Liver (tissue), 9 donors: Measurements from ENCODE around the gene ORC2. TPM values are rescaled to one million over a fixed set of nuclear protein-coding genes. Genes with fewer than 3 reads are reported as not detected.

Source experiments
- DNase-seq: peaks from one replicate; pipeline ENCODE4 v3.0.0-alpha.2; 2017; ENCODE audit warnings: low spot score
- H3K27ac ChIP-seq, 2 donors: one replicate each; pipeline ENCODE4 v1.7.0; 2013; ENCODE audit warnings: inconsistent platforms in 2 of 2, low read length in 2 of 2, control low read depth in 1 of 2, low read depth in 1 of 2, mild to moderate bottlenecking in 1 of 2
- H3K27me3 ChIP-seq, 4 donors: one replicate each; pipeline versions ENCODE4 v1.6.1 to v1.7.0; 2013; ENCODE audit warnings: low read length in 3 of 4, inconsistent platforms in 1 of 4, mild to moderate bottlenecking in 1 of 4, moderate library complexity in 1 of 4; ENCODE audit not compliant: control insufficient read depth in 4 of 4, insufficient read depth in 4 of 4
- H3K36me3 ChIP-seq, 4 donors: one replicate each; pipeline versions ENCODE4 v1.6.1 to v1.7.0; 2013; ENCODE audit warnings: low read length in 3 of 4, mild to moderate bottlenecking in 3 of 4, low read depth in 1 of 4, moderate library complexity in 1 of 4; ENCODE audit not compliant: control insufficient read depth in 4 of 4, insufficient read depth in 3 of 4
- H3K4me1 ChIP-seq, 4 donors: one replicate each; pipeline versions ENCODE4 v1.6.1 to v1.7.0; 2013; ENCODE audit warnings: low read length in 3 of 4, mild to moderate bottlenecking in 3 of 4, moderate library complexity in 1 of 4; ENCODE audit not compliant: control insufficient read depth in 4 of 4, insufficient read depth in 4 of 4
- H3K4me3 ChIP-seq, 3 donors: one replicate each; pipeline versions ENCODE4 v1.6.1 to v1.7.0; 2013; ENCODE audit warnings: low read length in 3 of 3, control low read depth in 1 of 3, low read depth in 1 of 3, mild to moderate bottlenecking in 1 of 3
- H3K9ac ChIP-seq, 2 donors: one replicate each; pipeline ENCODE4 v1.7.0; 2013; ENCODE audit warnings: low read length in 2 of 2, mild to moderate bottlenecking in 2 of 2, moderate library complexity in 2 of 2, control low read depth in 1 of 2, low read depth in 1 of 2
- H3K9me3 ChIP-seq, 4 donors: one replicate each; pipeline versions ENCODE4 v1.6.1 to v1.7.0; 2013; ENCODE audit warnings: low read length in 3 of 4; ENCODE audit not compliant: control insufficient read depth in 4 of 4
- EGR1 ChIP-seq, 2 donors: IDR thresholded peaks; 2 replicates each; pipeline ENCODE4 v1.6.1; 2016 to 2018; ENCODE audit warnings: antibody characterized with exemption in 2 of 2, low read depth in 2 of 2
- FOXA1 ChIP-seq: IDR thresholded peaks from 2 replicates; pipeline ENCODE4 v1.6.1; 2016; ENCODE audit warnings: antibody characterized with exemption
- FOXA2 ChIP-seq: IDR thresholded peaks from 2 replicates; pipeline ENCODE4 v1.6.1; 2016; ENCODE audit warnings: antibody characterized with exemption
- GABPA ChIP-seq, 2 donors: IDR thresholded peaks in 1 of 2; conservative IDR thresholded peaks in 1 of 2; 2 replicates each; pipeline ENCODE4 v1.6.1; 2016; ENCODE audit warnings: antibody characterized with exemption in 2 of 2, mild to moderate bottlenecking in 1 of 2, moderate library complexity in 1 of 2
- HNF4G ChIP-seq: IDR thresholded peaks from 2 replicates; pipeline ENCODE4 v1.6.1; 2016; ENCODE audit warnings: antibody characterized with exemption
- JUND ChIP-seq, 2 donors: IDR thresholded peaks; 2 replicates each; pipeline ENCODE4 v1.6.1; 2016; ENCODE audit warnings: antibody characterized with exemption in 2 of 2
- MAX ChIP-seq: IDR thresholded peaks from 2 replicates; pipeline ENCODE4 v1.6.1; 2016; ENCODE audit warnings: antibody characterized with exemption
- NR2F2 ChIP-seq: IDR thresholded peaks from 2 replicates; pipeline ENCODE4 v1.6.1; 2016; ENCODE audit warnings: antibody characterized with exemption
- REST ChIP-seq: IDR thresholded peaks from 2 replicates; pipeline ENCODE4 v1.6.1; 2016; ENCODE audit warnings: antibody characterized with exemption, mild to moderate bottlenecking
- RXRA ChIP-seq, 2 donors: IDR thresholded peaks; 2 replicates each; pipeline ENCODE4 v1.6.1; 2017 to 2018; ENCODE audit warnings: antibody characterized with exemption in 2 of 2, mild to moderate bottlenecking in 1 of 2
- SP1 ChIP-seq: IDR thresholded peaks from 2 replicates; pipeline ENCODE4 v1.6.1; 2018; ENCODE audit warnings: antibody characterized with exemption, mild to moderate bottlenecking
- TAF1 ChIP-seq: conservative IDR thresholded peaks from 2 replicates; pipeline ENCODE4 v1.6.1; 2016; ENCODE audit warnings: antibody characterized with exemption, mild to moderate bottlenecking
- YY1 ChIP-seq: IDR thresholded peaks from 2 replicates; pipeline ENCODE4 v1.6.1; 2016; ENCODE audit warnings: antibody characterized with exemption, mild to moderate bottlenecking
- ZBTB33 ChIP-seq: IDR thresholded peaks from 2 replicates; pipeline ENCODE4 v1.6.1; 2016; ENCODE audit warnings: antibody characterized with exemption
- WGBS: extraction: QIAGEN DNeasy Blood & Tissue Kit; methylation state at CpG from one replicate; pipeline ENCODE4 v1.1.7; 2013; 5-methylcytosine and 5-hydroxymethylcytosine counted together
- polyA plus RNA-seq, 2 donors: library from polyadenylated mRNA; stranded (reverse) in 1 of 2; unstranded in 1 of 2; fragments of 200-250 nt in 1 of 2; fragments of >200 nt in 1 of 2; fragmentation: Nextera tagmentation in 1 of 2; extraction: Ambion mirVana in 1 of 2; gene quantifications; one replicate each; pipeline versions ENCODE4 v1.2.1 to v1.2.3, GENCODE V29; 2013 to 2015
- total RNA-seq, 2 donors: library from RNA; depleted of rRNA; stranded (reverse); fragments of >200 nt; gene quantifications; one replicate each; pipeline ENCODE4 v1.2.3, GENCODE V29; 2014
- TF ChIP-seq, protein P1 (sequence below): IDR thresholded peaks from 2 replicates; pipeline ENCODE4 v1.6.1; 2016; ENCODE audit warnings: antibody characterized with exemption
- donor health status: healthy.
- donor health status: healthy.
- donor health status: healthy.
- donor health status: healthy.
- donor health status: healthy.

The ORC2 gene
- total and polyA plus RNA-seq, 4 donors = 2.0 to 13.2 (median 11.6) TPM

GRCh38 chr2:200929334-200930249, 33.9 kb downstream of the ORC2 start:
- no peak overlapping the region for H3K9ac ChIP-seq
- 72% methylated on average over 2 of the region's 2 CpGs for WGBS
- H3K9me3 ChIP-seq = no peaks in the 10 kb centered on the region
- TF ChIP-seq NR2F2 (no peak), RXRA (IDR thresholded peaks at IDR 0.05) (no peak), SP1 (no peak), YY1 (no peak), REST (no peak), FOXA1 (no peak), ZBTB33 (no peak), HNF4G (no peak), JUND (IDR thresholded peaks at IDR 0.05) (no peak), GABPA (IDR thresholded peaks at IDR 0.05 in 1 of 2, conservative IDR thresholded peaks at IDR 0.05 in 1 of 2) (no peak), EGR1 (IDR thresholded peaks at IDR 0.05; ENCODE audit: low read depth in 2 of 2) (no peak)
- TF ChIP-seq, protein P1, sequence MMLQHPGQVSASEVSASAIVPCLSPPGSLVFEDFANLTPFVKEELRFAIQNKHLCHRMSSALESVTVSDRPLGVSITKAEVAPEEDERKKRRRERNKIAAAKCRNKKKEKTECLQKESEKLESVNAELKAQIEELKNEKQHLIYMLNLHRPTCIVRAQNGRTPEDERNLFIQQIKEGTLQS = no peak
- H3K27me3 ChIP-seq = no peaks in the 10 kb centered on the region
- H3K27ac ChIP-seq = no peak overlapping the region
- H3K4me3 ChIP-seq = no peak overlapping the region
- DNase-seq = no peak
- peaks cover 2 to 44% (median 25%) of the 10 kb centered on the region in 4 donors for H3K36me3 ChIP-seq
- peaks cover 0 to 5% (median 0%) of the 10 kb centered on the region in 4 donors for H3K4me1 ChIP-seq

GRCh38 chr2:200922439-200922838, 41.0 kb downstream of the ORC2 start:
- peaks cover 8 to 66% (median 42%) of the 10 kb centered on the region in 4 donors for H3K36me3 ChIP-seq
- no peak for DNase-seq
- 88% methylated on average over 6 of the region's 6 CpGs for WGBS
- H3K9ac ChIP-seq = no peak overlapping the region
- TF ChIP-seq EGR1 (IDR thresholded peaks at IDR 0.05; ENCODE audit: low read depth in 2 of 2) = no peak
- TF ChIP-seq FOXA2 = no peak
- no peak for TF ChIP-seq MAX
- no peak for TF ChIP-seq SP1
- no peak for TF ChIP-seq GABPA (IDR thresholded peaks at IDR 0.05 in 1 of 2, conservative IDR thresholded peaks at IDR 0.05 in 1 of 2)
- no peak for TF ChIP-seq TAF1
- H3K9me3 ChIP-seq = no peaks in the 10 kb centered on the region
- no peak overlapping the region for H3K27ac ChIP-seq
- H3K4me3 ChIP-seq = no peak overlapping the region
- no peaks in the 10 kb centered on the region for H3K4me1 ChIP-seq
- H3K27me3 ChIP-seq = no peaks in the 10 kb centered on the region
